T1000 (cell line): Measurements from ENCODE around the gene ADAMTS15.

ENCODE experiments used
- DNase-seq: peaks from one replicate; lab custom pipeline; 2025; ENCODE audit warnings: mixed read lengths; lab: John Stamatoyannopoulos, UW

Gene ADAMTS15

GRCh38 chr11:130457623-130458409, 9.4 kb downstream of the ADAMTS15 start:
- DNase-seq: no peak

- no peak for DNase-seq
These were observed 9.9 kb downstream of the ADAMTS15 start for GRCh38 chr11:130458410-130458729.

- DNase-seq: no peak
These were observed 11.1 kb downstream of the ADAMTS15 start for GRCh38 chr11:130459521-130459920.

- DNase-seq: no peak
These were observed 13.8 kb downstream of the ADAMTS15 start for GRCh38 chr11:130462101-130462885.

- no peak for DNase-seq
These were observed 14.5 kb downstream of the ADAMTS15 start for GRCh38 chr11:130462931-130463330.

GRCh38 chr11:130464291-130464812, 15.9 kb downstream of the ADAMTS15 start:
- no peak for DNase-seq

- DNase-seq: no peak
These were observed 16.8 kb downstream of the ADAMTS15 start for GRCh38 chr11:130465263-130465662.

- no peak for DNase-seq
These were observed 18.9 kb downstream of the ADAMTS15 start for GRCh38 chr11:130467116-130467900.

- no peak for DNase-seq
These were observed 20.7 kb downstream of the ADAMTS15 start for GRCh38 chr11:130469181-130469580.

GRCh38 chr11:130470832-130471706, 22.6 kb downstream of the ADAMTS15 start:
- DNase-seq: no peak

- no peak for DNase-seq
These were observed 23.4 kb downstream of the ADAMTS15 start for GRCh38 chr11:130471731-130472433.

GRCh38 chr11:130472434-130472961, 24.1 kb downstream of the ADAMTS15 start:
- DNase-seq: no peak

GRCh38 chr11:130473056-130473794, 24.8 kb downstream of the ADAMTS15 start:
- no peak for DNase-seq

- no peak for DNase-seq
These were observed 25.4 kb downstream of the ADAMTS15 start for GRCh38 chr11:130473795-130474377.

- DNase-seq: no peak
These were observed 26.4 kb downstream of the ADAMTS15 start for GRCh38 chr11:130474637-130475400.

GRCh38 chr11:130475426-130476053, 27.1 kb downstream of the ADAMTS15 start:
- DNase-seq: no peak

GRCh38 chr11:130476200-130476921, 27.9 kb downstream of the ADAMTS15 start:
- no peak for DNase-seq
